ENCODE data around the gene STRIP1.

- TF ChIP-seq CTCF (IDR thresholded peaks at IDR 0.05) (no peak), EP300 (IDR thresholded peaks at IDR 0.05) (no peak), POLR2AphosphoS5 (IDR thresholded peaks at IDR 0.05) (no peak)
Measured at GRCh38 chr1:110063781-110064180, 29.4 kb downstream of the STRIP1 start.
